ENCODE measurements around the gene TRPM8. TPM values are rescaled to one million over a fixed set of nuclear protein-coding genes. Genes with fewer than 3 reads are reported as not detected.

Gene TRPM8
- total and polyA plus RNA-seq, 2 of the 13 experiments (the other 11 are each of a cell fraction or from before 2014, with no cell fraction given): 0.12 TPM; not detected in 1

- no peak for TF ChIP-seq ZNF251 (CRISPR knock-in tag; IDR thresholded peaks at IDR 0.05)
- TF ChIP-seq ZBTB49 (CRISPR knock-in tag; IDR thresholded peaks at IDR 0.05; ENCODE audit: borderline replicate concordance): no peak
- no peak for TF ChIP-seq WIZ (CRISPR knock-in tag; IDR thresholded peaks at IDR 0.05)
- TF ChIP-seq MTF2 (CRISPR knock-in tag; IDR thresholded peaks at IDR 0.05; ENCODE audit: borderline replicate concordance): no peak
- TF ChIP-seq, protein P1, sequence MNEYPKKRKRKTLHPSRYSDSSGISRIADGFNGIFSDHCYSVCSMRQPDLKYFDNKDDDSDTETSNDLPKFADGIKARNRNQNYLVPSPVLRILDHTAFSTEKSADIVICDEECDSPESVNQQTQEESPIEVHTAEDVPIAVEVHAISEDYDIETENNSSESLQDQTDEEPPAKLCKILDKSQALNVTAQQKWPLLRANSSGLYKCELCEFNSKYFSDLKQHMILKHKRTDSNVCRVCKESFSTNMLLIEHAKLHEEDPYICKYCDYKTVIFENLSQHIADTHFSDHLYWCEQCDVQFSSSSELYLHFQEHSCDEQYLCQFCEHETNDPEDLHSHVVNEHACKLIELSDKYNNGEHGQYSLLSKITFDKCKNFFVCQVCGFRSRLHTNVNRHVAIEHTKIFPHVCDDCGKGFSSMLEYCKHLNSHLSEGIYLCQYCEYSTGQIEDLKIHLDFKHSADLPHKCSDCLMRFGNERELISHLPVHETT (CRISPR knock-in tag; conservative IDR thresholded peaks at IDR 0.05): no peak
- peak; percentile 8; the same call in 1 of the 2 replicates for TF ChIP-seq HNF4G (IDR thresholded peaks at IDR 0.05; ENCODE audit: borderline replicate concordance, low read depth, low read length)
- no peak for TF ChIP-seq HNF4G (CRISPR knock-in tag; IDR thresholded peaks at IDR 0.05; ENCODE audit: borderline replicate concordance, low read depth)
- TF ChIP-seq ZNF451 (CRISPR knock-in tag; IDR thresholded peaks at IDR 0.05): no peak
- no peak for TF ChIP-seq RFX1 (IDR thresholded peaks at IDR 0.05)
- TF ChIP-seq NFYB (CRISPR knock-in tag; IDR thresholded peaks at IDR 0.05): no peak
- TF ChIP-seq ZNF780A (CRISPR knock-in tag; IDR thresholded peaks at IDR 0.05): no peak
- TF ChIP-seq ZNF563 (CRISPR knock-in tag; IDR thresholded peaks at IDR 0.05): no peak
- TF ChIP-seq HNF4A (CRISPR knock-in tag; IDR thresholded peaks at IDR 0.05): peak; percentile 50; the same call in 1 of the 2 replicates
- TF ChIP-seq ZSCAN29 (CRISPR knock-in tag; conservative IDR thresholded peaks at IDR 0.05): no peak
- TF ChIP-seq BRF2 (CRISPR knock-in tag; IDR thresholded peaks at IDR 0.05): no peak
- no peak for TF ChIP-seq PRMT3 (CRISPR knock-in tag; IDR thresholded peaks at IDR 0.05; ENCODE audit: borderline replicate concordance, low read depth)
- TF ChIP-seq TBX2 (CRISPR knock-in tag; IDR thresholded peaks at IDR 0.05; ENCODE audit: borderline replicate concordance): no peak
- TF ChIP-seq, protein P2, sequence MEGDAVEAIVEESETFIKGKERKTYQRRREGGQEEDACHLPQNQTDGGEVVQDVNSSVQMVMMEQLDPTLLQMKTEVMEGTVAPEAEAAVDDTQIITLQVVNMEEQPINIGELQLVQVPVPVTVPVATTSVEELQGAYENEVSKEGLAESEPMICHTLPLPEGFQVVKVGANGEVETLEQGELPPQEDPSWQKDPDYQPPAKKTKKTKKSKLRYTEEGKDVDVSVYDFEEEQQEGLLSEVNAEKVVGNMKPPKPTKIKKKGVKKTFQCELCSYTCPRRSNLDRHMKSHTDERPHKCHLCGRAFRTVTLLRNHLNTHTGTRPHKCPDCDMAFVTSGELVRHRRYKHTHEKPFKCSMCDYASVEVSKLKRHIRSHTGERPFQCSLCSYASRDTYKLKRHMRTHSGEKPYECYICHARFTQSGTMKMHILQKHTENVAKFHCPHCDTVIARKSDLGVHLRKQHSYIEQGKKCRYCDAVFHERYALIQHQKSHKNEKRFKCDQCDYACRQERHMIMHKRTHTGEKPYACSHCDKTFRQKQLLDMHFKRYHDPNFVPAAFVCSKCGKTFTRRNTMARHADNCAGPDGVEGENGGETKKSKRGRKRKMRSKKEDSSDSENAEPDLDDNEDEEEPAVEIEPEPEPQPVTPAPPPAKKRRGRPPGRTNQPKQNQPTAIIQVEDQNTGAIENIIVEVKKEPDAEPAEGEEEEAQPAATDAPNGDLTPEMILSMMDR (CRISPR knock-in tag; IDR thresholded peaks at IDR 0.05): no peak
- no peak for TF ChIP-seq ZNF441 (CRISPR knock-in tag; IDR thresholded peaks at IDR 0.05; ENCODE audit: borderline replicate concordance)
Observed at GRCh38 chr2:233981574-233982420, 64.6 kb downstream of the TRPM8 start (continued).
